Non-pigmented ciliary epithelial cell (primary cell): ENCODE results near the gene MYOCD.

ENCODE experiments used
- DNase-seq: peaks from one replicate; pipeline ENCODE4 v3.0.0-alpha.2; 2010; ENCODE audit warnings: low read depth

MYOCD gene

DNA sequence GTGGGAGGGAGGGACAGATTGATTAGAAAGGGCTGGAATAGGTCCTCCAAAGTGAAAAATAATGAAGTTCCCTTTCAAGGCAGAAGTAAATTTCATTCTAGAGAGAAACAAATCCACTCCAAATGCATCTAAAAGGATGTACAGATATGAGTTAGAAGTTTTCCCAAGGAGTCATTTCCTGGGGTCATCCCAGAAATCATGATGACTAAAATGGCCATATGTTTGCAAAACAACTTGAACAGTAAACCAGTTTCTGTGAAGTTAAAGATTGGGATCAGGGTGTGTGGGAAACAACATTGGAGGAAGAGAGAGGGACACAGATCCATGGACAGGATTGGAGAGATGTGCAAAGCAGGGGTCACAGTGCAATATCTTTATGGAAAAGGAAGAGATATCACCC is 91.1 kb downstream of the MYOCD start:
- no peak for DNase-seq

DNA sequence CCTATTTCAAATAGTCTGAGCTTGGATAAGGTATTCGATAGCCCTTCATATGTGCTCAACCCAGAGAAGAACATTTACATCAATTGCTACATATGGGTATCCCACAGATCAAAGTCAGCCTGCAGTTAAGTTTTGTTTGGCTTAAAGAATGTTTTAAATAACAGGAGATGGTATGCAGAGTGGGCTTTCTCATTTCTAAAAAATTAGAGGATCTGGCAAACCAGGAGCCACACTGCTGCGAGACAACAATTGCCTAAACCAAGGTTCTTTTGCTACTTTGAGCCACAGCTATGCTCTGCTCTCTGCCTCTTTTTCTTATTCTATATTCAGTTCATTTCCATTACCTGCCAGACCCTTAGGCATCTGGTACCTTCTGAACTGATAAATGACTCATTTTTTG is 93.4 kb downstream of the MYOCD start:
- DNase-seq = no peak

DNA sequence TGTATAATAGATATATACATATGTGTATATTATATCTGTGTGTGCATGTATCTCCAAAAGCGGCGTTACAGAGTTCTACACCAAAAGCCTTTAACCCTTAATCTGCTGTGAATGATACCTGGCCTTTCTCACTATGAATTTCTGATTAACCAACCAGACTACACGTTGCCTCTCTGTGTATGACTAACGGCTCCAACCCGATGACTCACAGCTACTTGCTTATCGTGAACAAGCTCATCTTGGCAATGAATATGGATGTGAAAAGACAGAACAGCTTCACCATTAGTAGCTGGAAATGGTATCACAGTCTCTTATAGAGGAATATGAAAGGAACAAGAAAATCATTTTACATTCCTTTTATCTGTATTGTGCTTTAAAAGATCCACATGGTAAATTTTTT is 99.9 kb downstream of the MYOCD start:
- peak; percentile 34 for DNase-seq

DNA sequence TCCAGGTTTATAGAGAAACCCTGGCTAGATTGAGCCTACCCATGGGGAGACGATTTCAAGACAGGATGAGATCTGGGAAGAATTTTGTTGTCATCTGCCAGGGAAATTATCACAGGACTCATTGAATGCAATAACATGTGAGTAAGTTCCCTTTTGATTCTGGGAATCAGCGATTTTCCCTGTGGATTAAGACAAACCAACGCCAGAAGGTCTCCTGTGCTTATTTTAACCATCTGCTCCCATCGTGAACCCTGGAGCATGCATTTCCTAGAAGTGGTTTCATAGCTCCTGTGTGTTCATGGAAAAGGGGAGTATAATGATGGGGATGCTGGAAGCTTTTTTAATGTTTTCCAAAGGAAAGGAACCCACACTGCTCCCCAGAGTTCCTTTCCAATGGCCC is 102.6 kb downstream of the MYOCD start:
- no peak for DNase-seq

DNA sequence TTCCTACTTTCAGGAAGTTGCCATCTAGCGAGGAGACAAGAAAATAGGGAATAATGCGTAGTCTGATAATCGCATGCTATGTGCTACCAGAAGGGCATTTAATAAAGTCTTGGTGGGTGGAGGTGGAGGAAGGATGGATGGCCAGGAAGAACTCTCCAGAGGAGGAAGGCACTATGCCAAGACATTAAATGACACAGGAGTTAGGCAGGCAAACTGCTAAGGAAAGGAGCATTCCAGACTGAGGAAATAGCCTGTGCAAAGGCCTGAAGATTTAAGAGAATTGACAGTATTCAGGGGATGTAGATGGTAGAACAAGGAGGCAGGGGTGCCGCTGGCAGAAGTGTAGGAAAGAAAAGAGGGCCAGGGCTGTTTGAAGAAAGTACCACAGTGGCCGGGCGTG is 104.3 kb downstream of the MYOCD start:
- DNase-seq = no peak

DNA sequence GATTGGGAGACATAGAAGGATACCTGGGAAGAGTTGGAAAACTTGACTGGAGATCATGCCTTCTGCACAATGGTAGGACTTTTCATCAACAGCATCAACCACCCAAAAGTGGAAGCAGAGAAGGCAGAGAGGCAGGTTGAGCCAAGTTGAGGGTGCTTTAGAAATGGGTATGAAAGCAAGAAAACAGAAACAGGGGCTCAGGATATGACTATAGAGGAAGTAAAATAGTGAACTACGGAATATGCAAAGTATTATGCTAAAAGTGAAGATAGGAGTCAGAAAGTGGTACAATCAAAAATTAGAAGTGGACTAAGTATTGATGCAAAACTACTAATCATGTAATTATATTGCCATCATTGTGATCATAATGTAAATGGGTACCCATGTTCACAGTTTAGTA is 107.5 kb downstream of the MYOCD start:
- DNase-seq = no peak

DNA sequence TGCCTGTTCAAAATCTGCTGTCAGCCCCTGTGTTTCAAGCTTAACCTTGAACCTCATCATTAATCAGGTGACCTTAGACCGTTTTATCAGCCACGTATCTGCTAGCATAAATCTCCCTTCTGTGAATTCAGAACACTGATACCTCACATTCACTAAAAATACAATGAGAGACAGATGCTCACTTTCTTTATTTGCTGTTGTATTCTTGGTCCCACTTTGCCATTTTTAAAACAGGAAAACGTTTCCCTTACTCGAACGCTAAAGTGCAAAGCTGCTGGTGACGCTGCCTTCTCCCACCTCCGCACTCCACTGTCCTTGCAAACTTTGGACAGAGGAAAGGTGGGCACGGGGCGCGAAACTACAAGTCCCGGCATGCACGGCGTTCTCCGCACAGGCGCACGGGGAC is 123.4 kb downstream of the MYOCD start:
- DNase-seq = no peak

DNA sequence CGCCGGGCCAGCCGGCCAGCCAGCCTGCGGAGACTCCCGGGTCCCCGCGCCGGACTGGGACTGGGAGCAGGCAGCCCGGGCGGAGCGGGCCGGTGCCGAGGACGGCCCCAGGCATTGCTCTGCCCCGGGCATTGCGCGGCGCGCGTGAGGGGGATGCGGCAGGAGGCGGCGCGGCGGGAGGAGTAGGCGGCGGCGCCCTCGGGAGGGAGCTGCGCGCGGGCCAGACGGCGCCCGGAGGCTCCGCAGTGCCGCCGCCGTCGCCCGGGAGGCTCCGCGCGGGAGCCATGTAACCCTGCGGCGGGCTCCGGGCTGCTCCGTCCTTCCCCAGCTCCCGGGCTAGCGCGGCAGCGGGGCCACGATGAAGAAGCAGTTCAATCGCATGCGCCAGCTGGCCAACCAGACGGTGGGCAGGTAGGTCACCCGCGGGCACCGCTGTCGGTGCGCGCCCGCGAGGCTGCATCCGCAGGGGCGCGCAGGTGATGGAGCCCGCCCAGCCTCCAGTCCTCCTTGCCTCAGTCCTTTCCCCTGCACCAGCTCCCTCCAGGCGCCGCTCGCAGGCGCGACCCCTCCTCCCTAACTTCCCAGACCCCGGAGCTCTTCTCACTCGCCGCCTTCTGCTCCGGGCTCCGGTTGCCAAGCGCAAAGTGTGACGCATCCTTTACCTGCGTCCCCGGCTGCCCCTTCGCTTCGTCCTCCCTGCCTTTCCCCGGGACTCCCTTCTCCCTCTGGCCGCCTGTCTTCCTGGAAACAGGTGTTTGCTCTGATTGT is 124.0 kb downstream of the MYOCD start, which contains the start of gene ARHGAP44:
ARHGAP44 (plus strand) TSS at position 18 of the 768 bp plus-strand sequence; CDS start at position 359, 341 bp downstream.
- DNase-seq = no peak

DNA sequence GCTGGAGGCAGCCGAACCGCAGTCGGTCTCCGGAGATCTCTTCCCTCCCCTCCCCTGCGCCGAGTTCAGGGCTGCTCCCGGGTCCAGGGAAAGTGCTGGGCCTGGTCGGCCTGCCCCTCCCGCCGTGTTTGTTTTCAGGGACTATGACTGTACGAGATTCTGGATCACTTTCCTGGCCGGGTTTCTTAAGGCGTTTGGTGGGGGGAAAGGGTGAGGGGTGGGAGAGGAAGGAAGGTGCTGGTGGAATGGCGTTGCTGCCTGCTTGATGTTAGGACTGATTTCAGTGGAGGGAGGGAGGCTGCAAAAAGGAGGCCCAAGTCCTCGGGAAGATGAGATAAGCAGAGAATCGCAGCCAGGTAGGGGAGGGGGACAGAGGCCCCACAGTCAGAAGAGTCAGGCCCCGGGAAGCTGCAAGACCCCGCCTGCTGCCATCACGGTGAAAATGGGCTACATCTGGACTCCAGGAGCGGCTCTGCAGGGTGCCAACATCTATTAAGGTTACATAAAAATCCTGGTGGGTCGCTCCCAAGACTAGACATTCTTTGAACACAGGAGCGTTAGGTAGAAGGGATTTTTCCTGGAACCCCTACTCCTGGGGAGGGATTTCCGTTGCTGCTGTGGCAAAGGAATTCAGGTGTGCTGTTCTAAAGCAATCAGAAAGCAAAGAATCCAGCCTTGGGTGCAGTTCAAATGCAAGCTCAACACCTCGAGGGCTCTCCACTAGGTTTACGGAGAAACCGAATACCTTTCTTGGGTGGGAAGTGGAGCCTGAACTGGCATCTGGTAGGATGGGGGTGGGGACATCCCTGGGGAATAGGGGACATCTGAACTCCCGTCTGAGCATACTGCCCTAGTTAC is 124.8 kb downstream of the MYOCD start:
- no peak for DNase-seq

DNA sequence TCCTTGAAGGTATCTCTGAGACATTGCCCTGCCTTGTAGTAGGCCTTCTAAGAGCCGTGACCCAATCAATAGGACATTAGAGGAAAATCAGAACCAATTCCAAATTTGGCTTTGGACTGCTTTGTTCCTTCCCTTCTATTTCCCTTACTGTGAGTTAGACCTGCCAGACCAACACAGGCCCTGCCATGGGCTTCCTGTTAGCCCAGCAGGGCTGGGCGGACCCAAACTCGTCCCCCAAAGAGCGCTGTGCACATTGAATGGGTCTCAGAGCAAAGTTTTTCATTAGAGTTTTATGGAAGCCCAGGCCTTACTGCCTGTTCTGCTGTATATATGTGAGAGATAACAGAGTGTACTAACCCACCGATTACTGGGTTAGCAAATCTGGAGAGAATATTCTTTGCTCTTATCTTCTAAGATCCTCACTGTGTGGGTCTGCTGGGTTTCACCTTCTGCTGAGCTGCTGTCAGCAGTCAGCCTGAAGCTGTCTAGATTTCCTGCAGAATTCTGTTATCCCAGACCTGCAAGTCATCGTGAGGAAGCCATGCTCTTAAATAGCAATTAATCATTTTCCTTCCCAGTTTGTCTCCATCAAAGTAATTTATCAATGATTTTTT is 129.3 kb downstream of the MYOCD start:
- DNase-seq = no peak

DNA sequence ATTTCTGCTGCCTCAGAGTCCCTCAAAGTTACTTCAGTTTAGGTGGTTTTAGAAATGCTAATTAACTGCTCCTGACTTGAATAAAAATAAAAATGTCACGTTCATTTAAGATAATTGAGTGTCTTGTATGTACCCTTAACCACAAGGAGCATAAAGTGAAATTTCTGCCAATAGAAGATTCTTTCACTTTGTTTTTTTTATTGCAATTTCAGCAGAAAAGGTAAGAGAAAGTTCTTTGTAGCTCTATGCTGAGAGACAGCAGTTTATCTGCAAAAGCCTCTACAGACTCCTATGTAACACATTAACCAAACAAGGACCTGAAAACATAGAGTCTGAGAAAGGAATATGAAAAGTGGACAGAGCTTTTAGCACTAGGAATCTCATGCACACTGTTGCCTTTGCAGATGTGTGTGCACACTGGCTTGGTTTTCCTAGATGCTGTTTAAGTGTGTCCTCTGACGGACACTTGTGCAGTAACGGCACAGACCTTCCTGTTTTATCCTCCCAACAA is 135.2 kb downstream of the MYOCD start:
- no peak for DNase-seq

DNA sequence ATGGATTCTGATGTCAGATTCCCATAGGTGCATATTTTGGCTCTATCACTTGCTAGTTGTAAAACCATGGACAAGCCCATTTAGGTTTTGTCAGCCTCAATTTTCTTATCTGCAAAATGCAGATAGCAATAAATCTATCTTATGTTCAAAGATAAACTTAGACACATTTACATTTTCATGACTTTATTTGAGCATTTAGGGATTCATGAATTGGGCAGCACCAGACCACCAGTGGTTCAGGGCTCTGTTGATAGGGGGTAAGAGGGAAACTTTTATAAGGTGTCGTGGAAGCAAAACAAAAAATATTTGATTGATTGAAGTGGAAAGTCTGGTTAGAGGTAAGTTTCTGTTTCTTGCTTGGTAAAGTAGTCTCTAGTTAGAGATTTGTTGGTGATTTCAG is 140.9 kb downstream of the MYOCD start:
- no peak for DNase-seq

DNA sequence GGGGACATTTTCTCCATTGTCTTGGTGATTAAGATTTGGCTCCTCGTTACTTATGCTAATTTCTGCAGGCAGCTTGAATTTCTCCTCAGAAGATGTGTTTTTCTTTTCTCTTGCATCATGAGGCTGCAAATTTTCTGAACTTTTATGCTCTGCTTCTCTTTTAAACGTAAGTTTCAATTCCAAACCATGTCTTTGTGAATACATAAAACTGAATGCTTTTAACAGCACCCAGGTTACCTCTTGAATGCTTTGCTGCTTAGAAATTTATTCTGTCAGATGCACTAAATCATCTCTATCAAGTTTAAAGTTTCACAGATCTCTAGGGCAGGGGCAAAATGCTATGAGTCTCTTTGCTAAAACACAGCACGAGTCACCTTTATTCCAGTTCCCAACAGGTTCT is 143.0 kb downstream of the MYOCD start:
- no peak for DNase-seq

DNA sequence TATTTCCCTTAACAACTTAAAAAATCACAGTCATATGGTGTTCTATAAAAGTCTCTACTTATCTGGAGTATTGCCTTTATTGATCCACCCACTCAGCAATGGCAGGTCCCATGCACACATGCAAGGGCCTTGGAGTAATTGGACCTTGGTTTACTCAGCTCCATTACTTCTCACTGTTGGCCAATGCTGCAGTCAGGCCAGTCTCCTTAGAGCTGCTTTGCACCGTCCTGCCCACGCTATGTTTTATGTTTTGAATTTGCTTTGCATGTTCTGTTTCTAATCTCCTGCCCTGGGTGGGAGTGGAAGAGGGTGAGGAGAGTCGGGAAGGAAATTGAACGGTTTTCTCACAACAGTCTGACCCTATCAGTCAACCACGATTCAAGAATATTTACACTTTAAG is 147.2 kb downstream of the MYOCD start:
- DNase-seq = no peak

DNA sequence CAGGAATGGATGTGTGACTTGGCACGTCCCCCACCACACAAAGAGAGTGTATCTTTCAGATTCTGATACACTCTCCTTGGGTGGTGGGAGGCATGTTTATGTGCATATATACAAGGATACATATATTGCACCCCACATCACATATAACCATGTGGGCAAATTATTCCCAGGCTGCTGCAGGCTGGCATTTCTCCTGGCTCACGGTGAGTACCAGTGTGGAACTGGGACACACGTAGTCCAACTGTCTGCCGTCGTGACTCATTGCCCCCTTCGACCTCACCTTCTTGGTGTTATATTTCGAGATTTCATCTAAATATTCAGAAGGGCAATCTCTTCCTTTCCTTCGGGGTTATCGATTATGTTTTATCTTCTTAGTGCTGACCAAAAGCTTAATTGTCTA is 148.0 kb downstream of the MYOCD start:
- no peak for DNase-seq

DNA sequence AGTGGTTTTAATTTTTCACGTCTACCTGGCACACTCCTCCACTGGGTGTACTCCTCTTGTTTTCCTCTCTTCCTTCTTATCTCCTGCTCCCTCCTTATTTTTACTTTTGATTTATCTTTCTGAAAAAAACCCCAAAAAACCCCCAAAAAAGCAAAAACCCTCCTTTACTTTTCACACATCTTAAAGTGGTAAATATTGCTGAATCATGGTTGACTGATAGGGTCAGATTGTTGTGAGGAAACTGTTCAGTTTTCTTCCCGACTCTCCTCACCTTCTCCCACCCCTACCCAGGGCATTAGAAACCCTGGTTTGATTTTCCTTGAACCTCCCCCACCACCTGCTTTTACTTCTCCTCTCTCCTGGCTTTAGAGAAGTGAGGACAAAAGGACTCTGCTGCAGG is 149.0 kb downstream of the MYOCD start:
- DNase-seq = no peak

DNA sequence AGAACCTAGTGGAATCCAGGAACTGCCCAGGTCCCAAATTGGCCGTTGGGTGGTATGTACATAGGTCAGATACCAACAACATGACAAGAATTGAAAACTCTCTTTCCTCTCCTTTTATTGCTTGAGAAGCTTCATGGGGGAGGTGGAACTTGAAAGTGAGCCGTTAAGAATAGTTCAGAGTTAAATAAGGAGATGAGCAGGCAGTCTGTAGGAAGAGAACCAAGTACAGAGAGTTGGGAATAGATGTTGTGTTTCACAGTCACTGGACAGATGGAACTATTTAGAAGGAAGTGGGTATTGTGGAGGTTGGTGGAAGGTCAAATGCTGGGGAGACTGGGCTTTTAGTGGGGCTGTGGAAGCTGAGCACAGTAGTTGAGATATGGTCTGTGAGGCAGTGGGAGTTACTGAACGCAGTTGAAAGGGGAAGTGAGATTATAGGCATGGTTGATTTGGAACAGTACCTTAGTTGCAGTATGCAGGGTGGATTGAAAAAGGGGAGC is 150.0 kb downstream of the MYOCD start:
- no peak for DNase-seq
